ENCODE data around the gene METTL9. TPM values are rescaled to one million over a fixed set of nuclear protein-coding genes. Genes with fewer than 3 reads are reported as not detected.

The METTL9 gene
- total RNA-seq, 2 donors from 2014 or later: 83.7 to 90.6 TPM

- TF ChIP-seq CTCF (IDR thresholded peaks at IDR 0.05): no peak
- H3K27me3 ChIP-seq: no peaks in the 10 kb centered on the region
- peak overlapping the region; percentile 32 for H3K27ac ChIP-seq
- no peaks in the 10 kb centered on the region for H3K9me3 ChIP-seq
- no peaks in the 10 kb centered on the region for H3K4me1 ChIP-seq
- no peaks in the 10 kb centered on the region for H3K36me3 ChIP-seq
- no peak overlapping the region for H3K9ac ChIP-seq (ENCODE audit: low read depth in 2 of 2, low read length in 2 of 2)
- DNase-seq: no peak
- intact Hi-C loops (cut with DNase I): no loop called here
- H3K4me3 ChIP-seq: no peak overlapping the region
These were observed 52.1 kb downstream of the METTL9 start for GRCh38 chr16:21651515-21651914.

GRCh38 chr16:21652453-21652852, 53.1 kb downstream of the METTL9 start, which contains the start of gene IGSF6:
Gene IGSF6 (minus strand): TSS chr16:21652608. CDS start chr16:21652598, 10 bp downstream.
- H3K27me3 ChIP-seq: no peaks in the 10 kb centered on the region
- DNase-seq: no peak
- no peak within 1 kb of the TSS for H3K4me3 ChIP-seq
- peak within 1 kb of the TSS; percentile 32 for H3K27ac ChIP-seq
- H3K9me3 ChIP-seq: no peaks in the 10 kb centered on the region
- intact Hi-C loops (cut with DNase I): no loop called here
- H3K36me3 ChIP-seq: no peaks in the 10 kb centered on the region
- H3K4me1 ChIP-seq: peaks cover 3% of the 10 kb centered on the region
- H3K9ac ChIP-seq (ENCODE audit: low read depth in 2 of 2, low read length in 2 of 2): no peak within 1 kb of the TSS
- TF ChIP-seq CTCF (IDR thresholded peaks at IDR 0.05): no peak

- Histone ChIP-seq H3K4me3 (no peak overlapping the region), H3K27ac (no peak overlapping the region), H3K36me3 (no peaks in the 10 kb centered on the region), H3K9ac (ENCODE audit: low read depth in 2 of 2, low read length in 2 of 2) (no peak overlapping the region), H3K9me3 (no peaks in the 10 kb centered on the region), H3K4me1 (peaks cover 11% of the 10 kb centered on the region), H3K27me3 (no peaks in the 10 kb centered on the region)
- DNase-seq: no peak
- TF ChIP-seq CTCF (IDR thresholded peaks at IDR 0.05): no peak
- intact Hi-C loops (cut with DNase I): no loop called here
These were observed 54.2 kb downstream of the METTL9 start for GRCh38 chr16:21653571-21653970.

GRCh38 chr16:21654466-21654865, 55.1 kb downstream of the METTL9 start:
- intact Hi-C loops (cut with DNase I): no loop called here
- no peak for TF ChIP-seq CTCF (IDR thresholded peaks at IDR 0.05)
- no peak for DNase-seq
- Histone ChIP-seq H3K27me3 (no peaks in the 10 kb centered on the region), H3K9me3 (no peaks in the 10 kb centered on the region), H3K36me3 (no peaks in the 10 kb centered on the region), H3K4me3 (no peak overlapping the region), H3K9ac (ENCODE audit: low read depth in 2 of 2, low read length in 2 of 2) (no peak overlapping the region), H3K27ac (no peak overlapping the region), H3K4me1 (peaks cover 11% of the 10 kb centered on the region)

GRCh38 chr16:21654881-21655280, 55.5 kb downstream of the METTL9 start:
- no peaks in the 10 kb centered on the region for H3K9me3 ChIP-seq
- no peak overlapping the region for H3K9ac ChIP-seq (ENCODE audit: low read depth in 2 of 2, low read length in 2 of 2)
- intact Hi-C loops (cut with DNase I): no loop called here
- H3K27me3 ChIP-seq: no peaks in the 10 kb centered on the region
- TF ChIP-seq CTCF (IDR thresholded peaks at IDR 0.05): no peak
- no peak for DNase-seq
- no peak overlapping the region for H3K4me3 ChIP-seq
- peaks cover 11% of the 10 kb centered on the region for H3K4me1 ChIP-seq
- H3K36me3 ChIP-seq: no peaks in the 10 kb centered on the region
- no peak overlapping the region for H3K27ac ChIP-seq
